ENCODE data around the gene LTB. TPM values are rescaled to one million over a fixed set of nuclear protein-coding genes. Genes with fewer than 3 reads are reported as not detected.

Gene LTB
- total and polyA plus RNA-seq, 4 donors: 0.67 to 5.3 (median 1.5) TPM

- TF ChIP-seq REST (IDR thresholded peaks at IDR 0.05) (no peak), RAD21 (IDR thresholded peaks at IDR 0.05) (no peak)
Observed at GRCh38 chr6:31533455-31533841, 48.8 kb downstream of the LTB start (continued).

GRCh38 chr6:31532644-31533454 is 49.4 kb downstream of the LTB start:
- DNase-seq (ENCODE audit: low spot score): no peak
- Histone ChIP-seq H3K27ac (ENCODE audit: low read depth in 1 of 2, low read length in 2 of 2) (no peak overlapping the region), H3K4me1 (ENCODE audit: control insufficient read depth in 4 of 4, insufficient read depth in 4 of 4, low read length in 3 of 4) (peaks cover 0 to 4% (median 2%) of the 10 kb centered on the region in 4 donors), H3K4me3 (ENCODE audit: low read depth in 1 of 3, low read length in 3 of 3) (no peak overlapping the region), H3K9ac (ENCODE audit: low read depth in 1 of 2, low read length in 2 of 2) (no peak overlapping the region), H3K27me3 (ENCODE audit: control insufficient read depth in 4 of 4, insufficient read depth in 4 of 4, low read length in 3 of 4) (no peaks in the 10 kb centered on the region), H3K36me3 (ENCODE audit: control insufficient read depth in 4 of 4, insufficient read depth in 3 of 4, low read depth in 1 of 4, low read length in 3 of 4) (peaks cover 26 to 70% (median 61%) of the 10 kb centered on the region in 4 donors), H3K9me3 (ENCODE audit: control insufficient read depth in 4 of 4, low read length in 3 of 4) (no peaks in the 10 kb centered on the region)
- TF ChIP-seq NR2F2 (IDR thresholded peaks at IDR 0.05): peak; percentile 33
- TF ChIP-seq CTCF (IDR thresholded peaks at IDR 0.05; ENCODE audit: low read depth, low read length, missing input control): no peak
- TF ChIP-seq RXRA (IDR thresholded peaks at IDR 0.05): peak; percentile 50 to 52
- no peak for TF ChIP-seq ZBTB33 (IDR thresholded peaks at IDR 0.05)
- WGBS: 61% methylated on average over 9 of the region's 9 CpGs

- no peak for DNase-seq (ENCODE audit: low spot score)
- no peak overlapping the region for H3K9ac ChIP-seq (ENCODE audit: low read depth in 1 of 2, low read length in 2 of 2)
- peaks cover 26 to 68% (median 59%) of the 10 kb centered on the region in 4 donors for H3K36me3 ChIP-seq (ENCODE audit: control insufficient read depth in 4 of 4, insufficient read depth in 3 of 4, low read depth in 1 of 4, low read length in 3 of 4)
- H3K4me3 ChIP-seq (ENCODE audit: low read depth in 1 of 3, low read length in 3 of 3): no peak overlapping the region
- WGBS: 77% methylated on average over 9 of the region's 9 CpGs
- no peak overlapping the region for H3K27ac ChIP-seq (ENCODE audit: low read depth in 1 of 2, low read length in 2 of 2)
- H3K4me1 ChIP-seq (ENCODE audit: control insufficient read depth in 4 of 4, insufficient read depth in 4 of 4, low read length in 3 of 4): peaks cover 0 to 4% (median 2%) of the 10 kb centered on the region in 4 donors
- no peaks in the 10 kb centered on the region for H3K9me3 ChIP-seq (ENCODE audit: control insufficient read depth in 4 of 4, low read length in 3 of 4)
- H3K27me3 ChIP-seq (ENCODE audit: control insufficient read depth in 4 of 4, insufficient read depth in 4 of 4, low read length in 3 of 4): no peaks in the 10 kb centered on the region
- no peak for TF ChIP-seq REST (IDR thresholded peaks at IDR 0.05)
- no peak for TF ChIP-seq GABPA (IDR thresholded peaks at IDR 0.05 in 1 of 2, conservative IDR thresholded peaks at IDR 0.05 in 1 of 2)
- no peak for TF ChIP-seq ZBTB33 (IDR thresholded peaks at IDR 0.05)
- TF ChIP-seq FOXA1 (IDR thresholded peaks at IDR 0.05): no peak
- TF ChIP-seq RAD21 (IDR thresholded peaks at IDR 0.05): no peak
- no peak for TF ChIP-seq MAX (IDR thresholded peaks at IDR 0.05)
- no peak for TF ChIP-seq YY1 (IDR thresholded peaks at IDR 0.05)
- no peak for TF ChIP-seq JUND (IDR thresholded peaks at IDR 0.05)
- TF ChIP-seq EGR1 (IDR thresholded peaks at IDR 0.05; ENCODE audit: low read depth in 2 of 2): no peak
Observed at GRCh38 chr6:31531771-31532643, 50.2 kb downstream of the LTB start.

Data from liver (tissue), 9 donors.